Stimulated activated CD4-positive, alpha-beta T cell treated with anti-CD3 and anti-CD28 coated beads, TNF-alpha, amount 100 ng/mL, for 1 hour (primary cell): ENCODE data around the gene PALS1.
"Not testable (repeated sequence)": the region's sequence is repeated elsewhere in the genome, so short reads cannot be mapped to it uniquely, and the experiment has no call there.

Source experiments
- DNase-seq, 3 donors: peaks; one replicate each; pipeline ENCODE4 v3.0.0-alpha.2; 2020; ENCODE audit warnings: low read depth in 3 of 3, low spot score in 1 of 3

The PALS1 gene

DNA sequence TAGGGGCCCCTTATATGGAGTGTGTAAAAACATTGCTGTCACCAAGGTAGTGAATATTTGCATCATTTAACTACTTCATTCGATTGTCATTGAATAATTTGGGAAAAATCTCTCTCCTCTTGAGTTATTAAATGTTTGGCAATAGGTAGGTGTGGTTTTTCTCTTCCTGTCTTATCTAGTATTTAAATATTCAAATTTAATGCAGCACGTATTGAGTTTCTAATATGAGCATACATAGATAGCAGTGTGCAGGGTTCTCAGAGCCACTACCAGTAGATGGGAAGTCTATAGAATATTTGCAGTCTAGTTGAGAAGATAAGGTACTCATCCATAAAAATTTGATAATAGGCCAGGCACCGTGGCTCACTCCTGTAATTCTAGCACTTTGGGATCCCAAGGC is 16.7 kb downstream of the PALS1 start:
- no peak for DNase-seq

GRCh38 chr14:67260965-67261364 is 19.7 kb downstream of the PALS1 start:
- DNase-seq: no peak

DNA sequence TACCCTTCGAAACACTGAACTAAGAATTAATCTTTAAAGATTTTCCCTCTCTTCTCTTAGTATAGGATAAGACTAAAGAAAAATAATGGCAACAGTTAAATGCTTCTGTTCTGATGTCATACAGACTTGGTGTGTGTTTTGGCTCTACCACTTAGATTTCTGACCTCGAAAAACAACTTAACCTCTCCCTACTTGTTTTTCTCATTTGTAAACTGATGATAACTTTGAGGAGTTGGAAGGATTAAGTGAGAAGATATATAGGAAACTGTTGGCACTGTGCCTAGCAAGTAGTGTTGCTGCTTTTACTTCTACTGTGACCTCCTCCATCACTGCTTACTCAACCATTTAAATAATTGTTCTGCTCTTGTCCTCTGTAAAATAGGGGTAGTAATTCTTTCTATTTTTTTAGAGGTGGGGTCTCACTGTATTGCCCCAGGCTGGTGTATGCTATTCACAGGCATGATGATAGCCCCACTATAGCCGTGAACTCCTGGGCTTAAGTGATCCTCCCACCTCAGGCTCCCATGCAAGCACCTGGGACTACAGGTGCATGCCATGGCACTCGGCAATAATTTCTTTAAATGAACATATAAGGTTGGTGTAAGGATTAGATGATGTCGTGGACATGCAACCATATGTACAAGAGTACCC is 22.4 kb downstream of the PALS1 start:
- no peak for DNase-seq

DNA sequence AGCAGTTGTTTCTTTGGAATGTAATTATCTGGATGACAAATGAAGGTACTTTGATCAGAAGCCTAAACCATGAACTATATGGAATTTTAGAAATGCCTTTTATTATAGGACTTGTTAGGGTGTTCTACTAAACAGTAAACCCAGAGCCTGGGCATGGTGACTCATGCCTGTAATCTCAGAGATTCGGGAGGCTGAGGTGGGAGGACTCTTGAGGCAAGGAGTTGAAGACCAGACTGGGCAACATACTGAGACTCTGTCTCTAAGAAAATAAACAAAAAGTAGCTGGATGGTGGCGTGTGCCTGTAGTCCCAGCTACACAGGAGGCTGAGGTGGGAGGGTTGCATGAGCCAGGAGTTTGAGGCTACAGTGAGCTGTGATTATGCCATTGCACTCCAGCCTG is 23.9 kb downstream of the PALS1 start:
- no peak for DNase-seq

DNA sequence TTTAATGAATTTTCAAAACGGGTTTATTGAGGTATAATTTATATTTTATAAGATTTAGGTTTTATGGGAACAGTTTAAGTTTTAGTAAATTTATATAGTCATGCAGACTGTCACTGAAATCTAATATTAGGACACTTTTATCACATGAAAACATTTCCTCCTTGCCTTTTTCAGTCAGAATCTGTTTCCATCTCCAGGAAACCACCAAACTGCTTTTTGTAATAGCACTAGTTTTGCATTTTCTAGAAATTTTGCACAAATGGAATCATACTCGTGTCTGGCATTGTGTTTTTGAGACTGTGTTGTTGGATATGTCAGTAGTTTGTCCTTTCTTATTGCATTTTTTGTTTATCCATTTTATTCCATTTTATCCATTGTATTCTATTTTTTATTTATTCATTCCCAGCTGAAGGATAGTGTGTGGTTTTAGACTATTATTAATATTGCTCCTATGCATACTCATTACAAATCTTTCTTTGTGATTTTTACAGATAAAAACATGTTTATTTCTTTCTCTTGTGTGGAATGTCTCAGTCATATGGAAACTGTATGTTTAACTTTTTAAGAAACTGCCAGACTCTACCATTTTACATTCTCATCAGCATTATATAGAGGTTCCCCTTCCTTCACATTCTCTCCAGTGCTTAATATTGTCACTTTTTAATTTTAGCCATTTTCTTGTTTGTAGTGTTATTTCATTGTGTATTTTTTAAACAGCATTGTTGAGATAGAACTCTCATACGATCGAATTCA is 26.5 kb downstream of the PALS1 start:
- no peak for DNase-seq

- DNase-seq: no peak
Observed at GRCh38 chr14:67268426-67269150, 27.4 kb downstream of the PALS1 start.

DNA sequence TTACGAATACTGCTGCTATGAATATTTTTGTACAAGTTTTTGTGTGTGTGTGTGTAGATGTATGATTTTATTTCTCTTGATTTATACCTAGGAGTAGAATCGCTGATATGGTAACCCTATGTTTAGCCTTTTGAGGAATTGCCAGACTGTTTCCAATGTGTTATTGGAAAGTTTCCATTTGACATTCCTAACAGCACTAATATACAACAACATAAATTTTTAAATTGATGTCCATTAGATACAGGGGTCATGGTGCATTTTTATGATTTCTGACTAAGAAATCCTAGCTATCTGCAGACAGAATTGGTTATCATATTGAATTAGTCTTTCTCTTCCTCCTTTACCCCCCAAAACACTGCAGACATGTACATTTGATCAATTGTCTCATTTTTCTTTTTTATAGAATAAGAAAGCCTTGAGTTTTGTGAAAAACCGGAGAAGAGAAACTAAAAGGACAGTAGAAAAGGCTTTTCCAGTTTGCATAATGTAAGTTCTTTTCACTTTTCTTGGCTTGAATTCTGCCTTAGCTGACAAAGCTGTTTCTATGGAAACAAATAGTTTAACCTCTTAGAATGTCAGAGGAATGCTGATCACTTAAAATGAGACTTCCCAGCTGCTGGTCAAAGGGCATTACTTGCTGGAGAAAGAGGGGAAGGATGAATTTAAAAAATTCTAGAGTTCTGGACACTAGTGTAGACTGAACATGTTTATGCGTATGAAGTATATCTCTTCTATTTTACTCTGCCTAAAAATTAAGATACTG is 28.2 kb downstream of the PALS1 start:
- no peak for DNase-seq

DNA sequence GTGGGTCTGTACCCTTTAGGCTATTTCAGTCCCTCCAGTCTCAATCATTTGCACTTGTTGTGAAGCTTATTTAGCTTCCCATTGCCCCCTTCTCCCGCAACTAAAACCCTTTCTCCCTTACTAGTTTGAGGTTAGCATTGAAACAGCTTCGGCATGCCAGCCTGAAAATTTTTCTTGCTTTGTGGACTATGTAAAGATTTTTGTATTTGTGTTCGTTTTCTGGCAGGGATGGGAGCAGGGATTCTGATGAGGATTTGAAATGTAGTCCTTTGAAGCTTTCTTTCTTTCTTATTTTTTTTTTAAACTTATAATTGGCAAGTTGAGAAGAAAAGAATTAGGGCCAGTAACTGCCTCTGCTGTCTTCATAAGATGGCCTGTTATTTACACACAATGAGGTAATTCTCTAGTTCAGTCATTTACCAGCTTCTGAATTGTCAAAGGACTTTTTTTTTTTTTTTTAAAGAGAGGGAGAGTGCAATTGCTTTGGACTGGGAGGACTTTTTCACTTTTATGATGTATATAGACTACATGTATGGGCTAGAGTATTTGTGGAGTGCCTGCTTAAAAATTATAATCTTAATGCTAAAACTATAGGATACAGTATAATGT is 29.0 kb downstream of the PALS1 start:
- no peak for DNase-seq

GRCh38 chr14:67270933-67271332 is 29.7 kb downstream of the PALS1 start:
- no peak for DNase-seq

DNA sequence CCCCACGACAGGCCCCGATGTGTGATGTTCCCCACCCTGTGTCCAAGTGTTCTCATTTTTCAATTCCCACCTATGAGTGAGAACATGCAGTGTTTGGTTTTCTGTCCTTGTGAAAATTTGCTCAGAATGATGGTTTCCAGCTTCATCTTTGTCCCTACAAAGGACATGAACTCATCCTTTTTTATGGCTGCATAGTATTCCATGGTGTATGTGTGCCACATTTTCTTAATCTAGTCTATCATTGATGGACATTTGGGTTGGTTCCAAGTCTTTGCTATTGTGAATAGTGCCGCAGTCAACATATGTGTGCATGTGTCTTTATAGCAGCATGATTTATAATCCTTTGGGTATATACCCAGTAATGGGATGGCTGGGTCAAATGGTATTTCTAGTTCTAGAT is 32.0 kb downstream of the PALS1 start:
- not testable (repeated sequence) for DNase-seq

DNA sequence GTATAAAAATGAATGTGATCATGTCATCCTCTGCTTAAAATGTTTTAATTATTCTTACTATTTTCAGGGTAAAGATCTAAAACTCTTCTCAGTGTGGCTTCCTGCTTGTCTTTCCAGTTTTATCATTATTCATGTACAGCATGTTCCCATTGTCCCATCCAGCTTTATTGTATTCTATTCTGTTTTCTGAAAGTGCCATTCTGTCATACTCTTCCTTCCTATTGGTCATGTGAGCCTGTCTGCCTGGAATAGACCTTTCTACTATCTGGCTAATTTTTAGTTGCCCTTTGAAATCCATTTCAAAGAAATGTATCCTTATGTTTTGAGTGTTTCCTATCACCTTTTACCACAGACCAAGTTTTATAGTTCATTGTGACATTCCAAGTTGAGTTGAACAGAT is 34.9 kb downstream of the PALS1 start:
- no peak for DNase-seq

GRCh38 chr14:67280506-67280905 is 39.3 kb downstream of the PALS1 start:
- no peak for DNase-seq

DNA sequence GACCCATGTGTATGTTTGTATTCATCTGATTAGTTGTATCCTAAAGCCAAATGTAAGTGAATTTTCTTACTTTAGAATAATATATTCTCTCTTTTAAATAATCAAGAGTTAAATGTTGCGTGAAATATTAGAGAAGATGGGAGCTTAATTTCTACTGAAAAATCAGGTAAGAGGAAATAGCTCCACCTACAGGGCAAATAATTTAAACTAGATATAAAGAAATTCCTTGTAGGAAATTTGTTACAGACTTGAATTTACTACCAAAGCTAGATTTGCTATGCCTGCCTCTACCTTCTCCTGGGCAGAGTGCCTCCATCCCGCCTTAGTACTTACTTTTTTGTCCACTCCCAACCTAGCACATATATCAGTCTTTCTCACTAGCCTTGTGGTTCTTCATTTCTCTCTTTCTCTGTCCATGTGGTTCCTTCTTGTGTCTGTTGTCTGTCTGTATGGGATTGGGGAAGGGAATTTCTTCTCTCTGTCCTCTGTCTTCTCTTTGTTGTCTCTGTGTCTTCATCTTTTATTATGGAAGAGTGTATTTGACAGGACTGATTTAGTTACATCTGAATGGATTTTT is 44.7 kb downstream of the PALS1 start:
- no peak for DNase-seq
